Peyer's patch (tissue), 4 donors: ENCODE results near the gene CDKN2C.

Experiments used
- POLR2A ChIP-seq, 2 donors: fragments of 450-650 bp; IDR thresholded peaks; one replicate each; pipeline ENCODE4 v1.5.1; 2017; ENCODE audit warnings: antibody characterized with exemption in 2 of 2, mild to moderate bottlenecking in 2 of 2, moderate library complexity in 2 of 2
- TF ChIP-seq, protein P1 (sequence below), 6 experiments: fragments of 450-650 bp in 4 of 6; fragments of 200-600 bp in 2 of 6; sonication (generic) in 1 of 6; IDR thresholded peaks; one replicate each; pipeline ENCODE4 v1.5.1; 2017 to 2019; ENCODE audit warnings: antibody characterized with exemption in 6 of 6, mild to moderate bottlenecking in 3 of 6, moderate library complexity in 1 of 6

DNA sequence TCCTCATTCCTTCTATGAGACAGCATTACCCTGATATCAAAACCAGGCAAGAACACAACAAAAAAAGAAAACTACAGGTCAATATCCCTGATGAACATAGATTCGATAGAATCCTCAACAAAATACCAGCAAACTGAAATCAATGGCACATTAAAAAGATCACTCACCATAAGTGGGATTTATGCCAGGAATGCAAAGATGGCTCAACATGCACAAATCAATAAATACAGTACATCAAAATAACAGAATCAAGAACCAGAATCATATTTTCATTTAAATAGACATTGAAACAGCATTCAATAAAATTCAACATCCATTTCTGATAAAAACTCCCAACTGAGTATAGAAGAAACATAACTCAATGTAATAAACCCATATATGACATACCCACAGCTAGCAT, 46.5 kb upstream of the CDKN2C start:
- TF ChIP-seq, protein P1, sequence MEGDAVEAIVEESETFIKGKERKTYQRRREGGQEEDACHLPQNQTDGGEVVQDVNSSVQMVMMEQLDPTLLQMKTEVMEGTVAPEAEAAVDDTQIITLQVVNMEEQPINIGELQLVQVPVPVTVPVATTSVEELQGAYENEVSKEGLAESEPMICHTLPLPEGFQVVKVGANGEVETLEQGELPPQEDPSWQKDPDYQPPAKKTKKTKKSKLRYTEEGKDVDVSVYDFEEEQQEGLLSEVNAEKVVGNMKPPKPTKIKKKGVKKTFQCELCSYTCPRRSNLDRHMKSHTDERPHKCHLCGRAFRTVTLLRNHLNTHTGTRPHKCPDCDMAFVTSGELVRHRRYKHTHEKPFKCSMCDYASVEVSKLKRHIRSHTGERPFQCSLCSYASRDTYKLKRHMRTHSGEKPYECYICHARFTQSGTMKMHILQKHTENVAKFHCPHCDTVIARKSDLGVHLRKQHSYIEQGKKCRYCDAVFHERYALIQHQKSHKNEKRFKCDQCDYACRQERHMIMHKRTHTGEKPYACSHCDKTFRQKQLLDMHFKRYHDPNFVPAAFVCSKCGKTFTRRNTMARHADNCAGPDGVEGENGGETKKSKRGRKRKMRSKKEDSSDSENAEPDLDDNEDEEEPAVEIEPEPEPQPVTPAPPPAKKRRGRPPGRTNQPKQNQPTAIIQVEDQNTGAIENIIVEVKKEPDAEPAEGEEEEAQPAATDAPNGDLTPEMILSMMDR (IDR thresholded peaks at IDR 0.05) = no peak
- no peak for TF ChIP-seq POLR2A (IDR thresholded peaks at IDR 0.05)
